Measurements from ENCODE around the gene DDIT3.
"Not testable (repeated sequence)": the region's sequence is repeated elsewhere in the genome, so short reads cannot be mapped to it uniquely, and the experiment has no call there.

DDIT3 gene

GRCh38 chr12:57511588-57512325, 8.6 kb downstream of the DDIT3 start:
- DNase-seq: no peak

- no peak for DNase-seq
These were observed 9.2 kb downstream of the DDIT3 start for GRCh38 chr12:57511161-57511560.

GRCh38 chr12:57507796-57508195, 12.5 kb downstream of the DDIT3 start:
- DNase-seq: not testable (repeated sequence)

GRCh38 chr12:57506541-57506940, 13.8 kb downstream of the DDIT3 start:
- DNase-seq: not testable (repeated sequence)

- DNase-seq: not testable (repeated sequence)
These were observed 17.9 kb downstream of the DDIT3 start for GRCh38 chr12:57502311-57502969.

DNA sequence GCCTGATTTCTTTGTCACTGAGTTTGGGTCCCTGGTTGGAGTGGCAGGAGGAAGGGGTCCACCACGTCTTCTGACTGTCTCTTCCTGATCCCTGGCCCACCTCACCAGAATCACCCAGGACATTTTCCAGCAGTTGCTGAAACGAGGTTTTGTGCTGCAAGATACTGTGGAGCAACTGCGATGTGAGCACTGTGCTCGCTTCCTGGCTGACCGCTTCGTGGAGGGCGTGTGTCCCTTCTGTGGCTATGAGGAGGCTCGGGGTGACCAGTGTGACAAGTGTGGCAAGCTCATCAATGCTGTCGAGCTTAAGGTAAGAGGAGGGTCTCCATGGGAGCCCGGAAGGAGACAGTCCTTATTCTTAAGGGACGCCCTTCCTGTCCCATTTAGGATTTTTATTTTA, 20.1 kb downstream of the DDIT3 start:
- no peak for DNase-seq

DNA sequence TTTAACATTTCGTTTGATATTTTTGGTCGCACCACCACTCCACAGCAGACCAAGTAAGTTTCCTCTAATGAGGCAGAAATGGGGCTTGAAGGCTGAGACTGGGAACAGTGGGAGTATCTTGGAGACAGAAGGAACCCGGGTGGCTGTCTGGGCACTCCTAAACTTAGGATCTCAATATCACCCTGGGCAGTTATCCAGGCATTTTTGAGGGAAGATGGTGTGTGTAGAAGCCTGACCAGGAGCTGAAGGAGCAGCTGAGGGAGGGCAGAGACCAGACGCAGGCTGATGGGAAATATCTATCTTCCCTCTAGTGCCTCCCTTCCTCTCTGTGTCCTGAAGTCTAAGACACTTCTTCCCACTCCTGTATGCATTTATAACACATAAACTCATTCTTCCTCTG, 21.7 kb downstream of the DDIT3 start:
- no peak for DNase-seq

- DNase-seq: no peak
These were observed 22.2 kb downstream of the DDIT3 start for GRCh38 chr12:57498132-57498502.

GRCh38 chr12:57497223-57498131, 22.8 kb downstream of the DDIT3 start:
- no peak for DNase-seq

- no peak for DNase-seq
These were observed 23.5 kb downstream of the DDIT3 start for GRCh38 chr12:57496822-57497221.

GRCh38 chr12:57495051-57495701, 25.1 kb downstream of the DDIT3 start:
- DNase-seq: not testable (repeated sequence)

DNA sequence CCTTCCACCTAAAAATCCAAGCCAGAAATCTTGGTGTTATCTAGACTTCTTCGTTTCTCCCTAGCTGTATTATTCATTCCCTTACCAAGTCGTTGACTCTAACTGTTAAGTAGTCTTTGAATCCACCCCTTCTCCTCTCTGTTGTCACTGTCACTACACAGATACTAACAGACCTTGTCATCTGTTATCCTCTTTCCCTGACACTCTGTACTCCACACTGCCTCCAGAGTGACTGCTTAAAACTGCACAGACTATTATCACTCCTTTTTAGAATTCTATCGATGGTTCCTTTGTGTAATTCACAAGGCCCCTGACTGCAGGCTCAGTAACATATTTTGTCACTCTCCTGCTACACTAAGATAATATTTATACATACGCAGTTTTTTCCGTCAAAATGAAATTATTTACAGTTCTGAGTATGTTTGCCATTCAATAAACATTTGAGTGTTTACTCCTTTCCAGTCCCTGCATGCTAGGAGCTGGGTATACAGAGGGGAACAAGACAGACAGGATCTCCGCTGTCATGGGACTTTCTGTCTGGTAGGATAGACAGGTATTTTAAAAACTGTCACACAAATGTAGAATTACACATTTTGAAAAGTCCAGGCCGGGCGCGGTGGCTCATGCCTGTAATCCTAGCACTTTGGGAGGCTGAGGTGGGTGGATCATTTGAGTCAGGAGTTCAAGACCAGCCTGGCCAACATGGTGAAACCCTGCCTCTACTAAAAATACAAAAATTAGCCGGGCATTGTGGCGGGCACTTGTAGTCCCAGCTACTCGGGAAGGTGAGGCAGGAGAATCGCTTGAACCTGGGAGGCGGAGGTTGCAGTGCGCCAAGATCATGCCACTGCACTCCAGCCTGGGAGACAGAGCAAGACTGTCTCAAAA, 28.7 kb downstream of the DDIT3 start:
- DNase-seq: no peak

- no peak for DNase-seq
These were observed 30.2 kb downstream of the DDIT3 start for GRCh38 chr12:57490126-57490525.

- no peak for DNase-seq
These were observed 31.1 kb downstream of the DDIT3 start for GRCh38 chr12:57489157-57489641.

DNA sequence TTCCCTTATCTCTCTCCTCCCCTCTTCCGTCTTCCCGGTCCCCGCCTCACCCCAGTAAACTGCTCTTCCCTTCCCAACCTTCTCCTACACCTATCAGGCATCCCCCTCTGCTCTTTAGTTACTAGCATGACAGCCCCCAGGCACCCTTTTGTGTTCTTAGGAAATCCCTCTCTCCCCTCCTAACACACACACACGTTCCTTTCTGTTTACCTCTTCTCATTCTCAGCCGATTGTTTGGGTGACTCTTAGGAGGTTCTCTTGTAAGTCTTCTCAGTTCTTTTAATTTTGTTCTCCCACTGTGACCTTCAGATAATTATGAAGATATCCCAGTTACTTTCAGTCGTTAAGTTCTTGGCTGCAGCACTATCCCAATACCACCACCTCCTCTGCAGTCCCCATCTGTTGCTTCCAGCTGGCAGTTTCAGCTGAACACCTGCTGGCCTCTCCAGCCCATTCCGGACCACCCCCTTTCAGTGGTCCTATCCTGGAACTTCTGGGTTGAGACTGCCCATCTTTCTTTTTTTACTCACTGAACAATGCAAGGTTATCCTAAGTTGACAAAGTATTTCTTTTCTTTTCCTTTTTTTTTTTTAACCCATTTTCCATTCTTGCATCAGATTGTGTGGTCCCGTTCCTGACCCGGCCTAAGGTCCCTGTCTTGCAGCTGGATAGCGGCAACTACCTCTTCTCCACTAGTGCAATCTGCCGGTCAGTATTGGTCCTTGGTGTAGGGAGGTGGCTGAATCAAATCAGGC, 31.7 kb downstream of the DDIT3 start:
- no peak for DNase-seq

DNA sequence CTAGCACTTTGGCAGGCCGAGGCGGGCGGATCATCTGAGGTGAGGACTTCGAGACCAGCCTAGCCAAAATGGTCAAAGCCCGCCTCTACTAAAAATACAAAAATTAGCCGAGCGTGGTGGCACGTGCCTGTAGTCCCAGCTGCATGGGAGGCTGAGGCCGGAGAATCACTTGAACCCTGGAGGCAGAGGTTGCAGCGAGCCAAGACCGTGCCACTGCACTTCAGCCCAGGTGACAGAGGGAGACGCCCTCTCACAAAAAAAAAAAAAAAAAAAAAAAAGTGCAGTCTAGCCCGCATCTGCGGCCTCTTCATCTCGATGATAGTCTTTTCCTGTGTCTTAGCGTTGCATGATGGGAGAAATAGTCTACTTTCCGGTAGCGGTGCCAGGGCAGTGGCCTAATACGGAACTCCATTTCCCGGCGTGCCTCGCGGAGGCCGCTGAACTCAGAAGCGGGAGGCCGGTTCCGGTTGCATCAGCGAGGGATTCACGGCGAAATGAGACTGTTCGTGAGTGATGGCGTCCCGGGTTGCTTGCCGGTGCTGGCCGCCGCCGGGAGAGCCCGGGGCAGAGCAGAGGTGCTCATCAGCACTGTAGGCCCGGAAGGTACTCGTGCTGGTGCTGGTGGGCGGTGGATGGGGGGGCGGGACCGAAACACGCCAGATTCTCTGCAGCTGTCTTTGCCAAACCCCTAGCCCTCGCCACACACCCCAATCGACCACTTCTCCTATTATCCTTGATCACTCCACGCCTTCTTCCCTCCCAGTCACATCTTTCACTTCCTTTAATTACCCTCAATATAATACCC, 32.5 kb downstream of the DDIT3 start, which contains the start of gene MARS1:
Gene MARS1 (plus strand): TSS at position 472 of the 805 bp plus-strand sequence. CDS start 23 bp downstream, at position 495.
- DNase-seq: peak; percentile 94

- no peak for DNase-seq
These were observed 33.2 kb downstream of the DDIT3 start for GRCh38 chr12:57487055-57487596.

DNA sequence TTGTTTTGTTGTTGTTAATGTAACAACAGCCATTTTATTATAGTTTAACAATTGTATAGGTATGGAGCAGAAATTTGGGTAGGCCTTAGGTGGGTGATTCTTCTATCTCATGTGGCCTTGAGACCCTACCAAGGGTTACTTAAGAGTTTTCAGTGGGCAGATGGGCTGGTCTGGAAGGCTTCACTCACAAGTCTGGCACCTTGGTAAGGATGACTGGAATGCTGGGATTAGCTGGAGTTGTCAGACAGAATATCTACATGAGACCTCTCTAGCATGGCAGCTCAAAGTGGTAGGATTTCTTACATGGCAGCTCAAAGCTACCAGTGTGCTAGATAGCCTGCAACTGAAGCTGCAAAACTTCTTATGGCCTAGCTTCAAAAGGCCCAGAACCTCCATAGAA, 34.6 kb downstream of the DDIT3 start:
- DNase-seq: no peak

- no peak for DNase-seq
These were observed 36.8 kb downstream of the DDIT3 start for GRCh38 chr12:57483466-57483865.

DNA sequence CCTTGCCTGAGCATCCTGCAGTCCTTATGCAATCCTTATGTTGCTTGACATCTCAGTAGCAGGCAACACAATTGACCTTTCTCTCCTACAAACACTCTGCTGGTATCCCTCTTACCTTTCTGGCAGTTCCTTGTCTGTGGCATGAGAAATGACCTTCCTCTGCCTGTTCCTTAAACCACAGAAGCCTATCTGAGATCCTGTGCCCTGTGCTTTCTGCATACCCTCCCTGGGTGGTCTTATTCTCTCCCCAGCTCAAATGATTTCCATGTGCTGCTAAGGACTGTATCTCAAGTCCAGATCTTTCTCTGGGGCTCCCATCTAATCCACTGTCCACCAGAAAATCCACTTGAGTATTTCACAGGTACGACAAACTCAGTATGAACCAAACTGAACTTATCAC, 38.6 kb downstream of the DDIT3 start:
- no peak for DNase-seq

Data from activated naive CD4-positive, alpha-beta T cell treated with anti-CD3 and anti-CD28 coated beads, Interleukin-2, amount 50 U/mL, for 16 hours (primary cell).